OCI-LY1 (cell line): ENCODE results near the gene KLB.

Experiments
- EZH2 ChIP-seq: fragments of 200-600 bp; sonication (generic), shearing (Covaris generic); IDR thresholded peaks from 2 replicates; pipeline ENCODE4 v1.8.0; 2017; ENCODE audit warnings: borderline replicate concordance, mixed run types, mild to moderate bottlenecking, antibody characterized with exemption, low read length, moderate library complexity, mixed read lengths
- TF ChIP-seq, protein P1 (sequence below): fragments of 200-600 bp; sonication (generic), shearing (Covaris generic); IDR thresholded peaks from 2 replicates; pipeline ENCODE4 v1.5.1; 2017; ENCODE audit warnings: mild to moderate bottlenecking, antibody characterized with exemption, low read length, moderate library complexity, mixed read lengths

DNA sequence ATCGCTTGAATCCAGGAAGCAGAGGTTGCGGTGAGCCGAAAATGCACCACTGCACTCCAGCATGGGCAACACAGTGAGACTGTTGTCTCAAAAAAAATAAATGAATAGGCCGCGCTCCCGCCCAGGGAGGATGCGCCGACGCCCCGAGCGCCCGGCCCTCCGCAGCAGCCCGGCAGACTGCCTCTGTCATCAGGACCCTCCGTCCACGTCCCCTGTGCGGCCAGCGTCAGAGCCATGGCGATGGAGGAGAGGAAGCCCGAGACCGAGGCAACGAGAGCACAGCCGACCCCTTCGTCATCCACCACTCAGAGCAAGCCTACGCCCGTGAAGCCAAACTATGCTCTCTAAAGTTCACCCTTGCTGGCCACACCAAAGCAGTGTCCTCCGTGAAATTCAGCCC lies 73.5 kb downstream of the KLB start:
- TF ChIP-seq, protein P1, sequence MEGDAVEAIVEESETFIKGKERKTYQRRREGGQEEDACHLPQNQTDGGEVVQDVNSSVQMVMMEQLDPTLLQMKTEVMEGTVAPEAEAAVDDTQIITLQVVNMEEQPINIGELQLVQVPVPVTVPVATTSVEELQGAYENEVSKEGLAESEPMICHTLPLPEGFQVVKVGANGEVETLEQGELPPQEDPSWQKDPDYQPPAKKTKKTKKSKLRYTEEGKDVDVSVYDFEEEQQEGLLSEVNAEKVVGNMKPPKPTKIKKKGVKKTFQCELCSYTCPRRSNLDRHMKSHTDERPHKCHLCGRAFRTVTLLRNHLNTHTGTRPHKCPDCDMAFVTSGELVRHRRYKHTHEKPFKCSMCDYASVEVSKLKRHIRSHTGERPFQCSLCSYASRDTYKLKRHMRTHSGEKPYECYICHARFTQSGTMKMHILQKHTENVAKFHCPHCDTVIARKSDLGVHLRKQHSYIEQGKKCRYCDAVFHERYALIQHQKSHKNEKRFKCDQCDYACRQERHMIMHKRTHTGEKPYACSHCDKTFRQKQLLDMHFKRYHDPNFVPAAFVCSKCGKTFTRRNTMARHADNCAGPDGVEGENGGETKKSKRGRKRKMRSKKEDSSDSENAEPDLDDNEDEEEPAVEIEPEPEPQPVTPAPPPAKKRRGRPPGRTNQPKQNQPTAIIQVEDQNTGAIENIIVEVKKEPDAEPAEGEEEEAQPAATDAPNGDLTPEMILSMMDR, result no peak
- no peak for TF ChIP-seq EZH2
